Thyroid gland (tissue), 4 donors: ENCODE data around the gene AFF3. TPM values are rescaled to one million over a fixed set of nuclear protein-coding genes. Genes with fewer than 3 reads are reported as not detected.

Experiments
- DNase-seq, 2 donors: peaks; one replicate each; pipeline ENCODE4 v3.0.0-alpha.2; 2019
- H3K27ac ChIP-seq, 3 donors: fragments of 200-600 bp; sonication (generic); 1 replicate in 2 of 3; 2 replicates in 1 of 3; pipeline ENCODE4 v1.5.1; 2016 to 2019; ENCODE audit warnings: mild to moderate bottlenecking in 1 of 3, moderate library complexity in 1 of 3
- H3K27me3 ChIP-seq: fragments of 200-600 bp; sonication (generic); one replicate; pipeline ENCODE4 v1.5.1; 2019
- H3K36me3 ChIP-seq, 2 donors: fragments of 200-600 bp; sonication (generic); one replicate each; pipeline ENCODE4 v1.5.1; 2016 to 2019
- H3K4me1 ChIP-seq, 2 donors: fragments of 200-600 bp; sonication (generic); one replicate each; pipeline ENCODE4 v1.5.1; 2017 to 2019
- H3K4me3 ChIP-seq, 3 donors: fragments of 200-600 bp; sonication (generic); replicated peaks in 1 of 3; 1 replicate in 2 of 3; 2 replicates in 1 of 3; pipeline ENCODE4 v1.5.1; 2016; ENCODE audit warnings: mild to moderate bottlenecking in 1 of 3
- H3K9me3 ChIP-seq: fragments of 200-600 bp; sonication (generic); one replicate; pipeline ENCODE4 v1.5.1; 2017
- CTCF ChIP-seq, 6 experiments: fragments of 200-600 bp in 3 of 6; fragments of 450-650 bp in 3 of 6; sonication (generic) in 3 of 6; IDR thresholded peaks; one replicate each; pipeline ENCODE4 v1.5.1; 2016 to 2019; ENCODE audit warnings: antibody characterized with exemption in 6 of 6, mild to moderate bottlenecking in 2 of 6, inconsistent platforms in 1 of 6, moderate library complexity in 1 of 6
- POLR2A ChIP-seq, 2 donors: fragments of 450-650 bp; IDR thresholded peaks; one replicate each; pipeline ENCODE4 v1.6.1; 2017; ENCODE audit warnings: antibody characterized with exemption in 2 of 2, mild to moderate bottlenecking in 2 of 2, moderate library complexity in 1 of 2
- WGBS, 2 donors: methylation state at CpG; one replicate each; pipeline ENCODE4 v1.1.5; 2017; 5-methylcytosine and 5-hydroxymethylcytosine counted together
- intact Hi-C: fragments of 100-400 bp; cut with DNase I; formaldehyde crosslinking; loops from one replicate; pipeline ENCODE4 v1.15.1; 2023
- total RNA-seq, 4 donors: library from RNA; depleted of rRNA; stranded (reverse); fragments of >200 nt; gene quantifications; one replicate each; pipeline ENCODE4 v1.2.3, GENCODE V29; 2016

Gene AFF3
- total RNA-seq, 4 donors from 2014 or later = 0.54 to 2.6 (median 1.1) TPM

GRCh38 chr2:99565227-99565626 is 577.2 kb downstream of the AFF3 start:
- WGBS, 2 donors = 69 to 72% methylated on average over 7 of the region's 7 CpGs
- Histone ChIP-seq H3K27me3 (no peaks in the 10 kb centered on the region), H3K4me3 (no peak overlapping the region), H3K4me1 (no peaks in the 10 kb centered on the region), H3K9me3 (no peaks in the 10 kb centered on the region), H3K36me3 (no peaks in the 10 kb centered on the region), H3K27ac (no peak overlapping the region)
- DNase-seq = no peak
- intact Hi-C loops = no loop called here
- TF ChIP-seq POLR2A (IDR thresholded peaks at IDR 0.05) (no peak), CTCF (IDR thresholded peaks at IDR 0.05) (no peak)

- WGBS, 2 donors = 95 to 99% methylated on average over 2 of the region's 2 CpGs
- Histone ChIP-seq H3K4me3 (no peak overlapping the region), H3K36me3 (no peaks in the 10 kb centered on the region), H3K4me1 (no peaks in the 10 kb centered on the region), H3K9me3 (no peaks in the 10 kb centered on the region), H3K27ac (no peak overlapping the region), H3K27me3 (no peaks in the 10 kb centered on the region)
- TF ChIP-seq POLR2A (IDR thresholded peaks at IDR 0.05) (no peak), CTCF (IDR thresholded peaks at IDR 0.05) (no peak)
- intact Hi-C loops = loop anchor here (5.0 kb wide), 1 partner anchor 700 kb away; no protein-coding TSS in a partner anchor
- no peak for DNase-seq
Measured at GRCh38 chr2:99562516-99562915, 579.9 kb downstream of the AFF3 start.

GRCh38 chr2:99561804-99562203 is 580.6 kb downstream of the AFF3 start:
- Histone ChIP-seq H3K27me3 (no peaks in the 10 kb centered on the region), H3K36me3 (no peaks in the 10 kb centered on the region), H3K9me3 (no peaks in the 10 kb centered on the region), H3K4me3 (no peak overlapping the region), H3K27ac (no peak overlapping the region), H3K4me1 (no peaks in the 10 kb centered on the region)
- WGBS, 2 donors = 89% methylated on average over 3 of the region's 3 CpGs
- TF ChIP-seq POLR2A (IDR thresholded peaks at IDR 0.05) (no peak), CTCF (IDR thresholded peaks at IDR 0.05) (no peak)
- no peak for DNase-seq
- intact Hi-C loops = loop anchor here (5.0 kb wide), 1 partner anchor 700 kb away; no protein-coding TSS in a partner anchor

- intact Hi-C loops = loop anchor here (5.0 kb wide), 1 partner anchor 823 kb away; no protein-coding TSS in a partner anchor
- DNase-seq = peak; percentile 79 to 81
- Histone ChIP-seq H3K36me3 (no peaks in the 10 kb centered on the region), H3K27me3 (no peaks in the 10 kb centered on the region), H3K4me3 (no peak overlapping the region), H3K9me3 (no peaks in the 10 kb centered on the region), H3K27ac (no peak overlapping the region), H3K4me1 (no peaks in the 10 kb centered on the region)
- peak; percentile 88 to 98 (median 96) for TF ChIP-seq CTCF (IDR thresholded peaks at IDR 0.05)
- no peak for TF ChIP-seq POLR2A (IDR thresholded peaks at IDR 0.05)
- WGBS, 2 donors = 2 to 3% methylated on average over 17 of the region's 17 CpGs
Measured at GRCh38 chr2:99559075-99559662, 583.2 kb downstream of the AFF3 start.

GRCh38 chr2:99555404-99555803 is 587.0 kb downstream of the AFF3 start:
- no peak for TF ChIP-seq POLR2A (IDR thresholded peaks at IDR 0.05)
- no peak for TF ChIP-seq CTCF (IDR thresholded peaks at IDR 0.05)
- Histone ChIP-seq H3K4me1 (no peaks in the 10 kb centered on the region), H3K27me3 (no peaks in the 10 kb centered on the region), H3K4me3 (no peak overlapping the region), H3K9me3 (no peaks in the 10 kb centered on the region), H3K27ac (no peak overlapping the region), H3K36me3 (no peaks in the 10 kb centered on the region)
- no peak for DNase-seq
- WGBS, 2 donors = 95 to 96% methylated on average over 2 of the region's 2 CpGs
- intact Hi-C loops = loop anchor here (5.0 kb wide), 1 partner anchor 827 kb away; no protein-coding TSS in a partner anchor
